HG03571 (cell line): ENCODE data around the gene TAOK1.
"Not testable (repeated sequence)": the region's sequence is repeated elsewhere in the genome, so short reads cannot be mapped to it uniquely, and the experiment has no call there.

Source experiments
- ATAC-seq: cut with Tn5 transposase; IDR thresholded peaks from one replicate; pipeline ENCODE4 v1.9.1; 2021; ENCODE audit not compliant: unreplicated experiment

Gene TAOK1

DNA sequence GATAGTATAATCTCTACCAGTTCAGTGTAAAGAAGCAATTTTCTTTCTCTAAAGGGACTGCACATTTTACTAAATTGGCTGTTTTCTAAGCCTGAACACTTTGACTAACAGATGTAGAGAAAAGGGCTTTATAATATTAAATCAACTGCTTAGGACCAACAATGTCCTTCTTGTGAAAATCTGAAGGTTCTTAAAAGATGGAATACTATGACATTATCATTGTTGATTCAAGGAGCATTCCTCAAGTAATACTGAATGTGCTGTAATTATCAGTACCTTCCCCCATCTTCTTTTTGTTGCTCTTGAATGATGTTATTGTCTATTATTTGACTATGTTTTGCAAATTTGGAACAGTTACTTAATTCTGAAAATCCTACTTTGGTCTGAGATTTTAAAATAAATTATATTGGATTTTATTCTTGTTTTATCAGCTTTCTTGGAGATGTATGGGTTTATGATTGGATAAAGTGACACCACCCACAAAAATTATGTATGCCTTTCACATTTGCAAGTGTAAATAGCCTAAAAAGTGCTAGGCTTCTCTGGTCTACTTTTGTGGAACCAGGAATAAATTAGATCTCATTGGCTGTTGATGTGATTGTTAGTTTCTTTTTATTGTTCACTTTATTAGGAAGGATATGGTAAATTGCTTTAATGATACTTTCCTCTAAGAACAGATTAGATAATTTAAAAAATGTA, 53.0 kb downstream of the TAOK1 start:
- no peak for ATAC-seq

DNA sequence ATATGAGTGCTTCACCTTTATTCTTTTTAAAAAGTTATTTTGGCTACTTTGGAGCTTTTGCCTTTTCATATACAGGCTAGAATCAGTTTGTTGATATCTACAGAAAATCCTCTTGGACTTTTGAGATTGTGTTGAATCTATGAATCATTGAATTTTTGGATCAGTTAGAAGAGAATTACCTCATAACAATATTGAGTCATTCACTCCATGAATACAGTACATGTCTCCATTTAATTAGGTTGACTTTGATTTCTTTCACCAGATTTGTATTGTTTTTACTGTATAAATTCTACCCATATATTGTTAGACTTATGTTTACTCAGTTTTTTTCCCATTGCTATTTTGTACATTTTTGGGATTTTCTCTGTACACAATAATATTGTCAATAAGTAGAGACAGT, 54.4 kb downstream of the TAOK1 start:
- no peak for ATAC-seq

DNA sequence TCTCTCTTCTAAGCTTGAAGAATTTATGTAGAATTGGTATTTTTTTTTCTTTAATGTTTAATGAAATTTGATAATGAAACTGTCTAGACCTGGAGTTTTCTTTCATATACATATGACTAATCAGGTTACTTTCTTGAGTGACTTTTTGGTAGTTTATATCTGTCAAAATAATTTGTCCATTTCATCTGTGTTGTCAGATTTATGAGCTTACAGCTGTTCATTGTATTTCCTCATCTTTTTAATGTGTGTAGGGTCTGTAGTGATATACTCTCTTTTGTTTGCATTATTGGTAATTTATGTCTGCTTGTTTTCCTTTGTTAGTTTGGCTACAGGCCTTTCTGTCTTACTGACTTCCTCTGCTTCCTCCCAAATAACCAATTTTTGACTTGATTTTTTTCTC, 55.7 kb downstream of the TAOK1 start:
- no peak for ATAC-seq

DNA sequence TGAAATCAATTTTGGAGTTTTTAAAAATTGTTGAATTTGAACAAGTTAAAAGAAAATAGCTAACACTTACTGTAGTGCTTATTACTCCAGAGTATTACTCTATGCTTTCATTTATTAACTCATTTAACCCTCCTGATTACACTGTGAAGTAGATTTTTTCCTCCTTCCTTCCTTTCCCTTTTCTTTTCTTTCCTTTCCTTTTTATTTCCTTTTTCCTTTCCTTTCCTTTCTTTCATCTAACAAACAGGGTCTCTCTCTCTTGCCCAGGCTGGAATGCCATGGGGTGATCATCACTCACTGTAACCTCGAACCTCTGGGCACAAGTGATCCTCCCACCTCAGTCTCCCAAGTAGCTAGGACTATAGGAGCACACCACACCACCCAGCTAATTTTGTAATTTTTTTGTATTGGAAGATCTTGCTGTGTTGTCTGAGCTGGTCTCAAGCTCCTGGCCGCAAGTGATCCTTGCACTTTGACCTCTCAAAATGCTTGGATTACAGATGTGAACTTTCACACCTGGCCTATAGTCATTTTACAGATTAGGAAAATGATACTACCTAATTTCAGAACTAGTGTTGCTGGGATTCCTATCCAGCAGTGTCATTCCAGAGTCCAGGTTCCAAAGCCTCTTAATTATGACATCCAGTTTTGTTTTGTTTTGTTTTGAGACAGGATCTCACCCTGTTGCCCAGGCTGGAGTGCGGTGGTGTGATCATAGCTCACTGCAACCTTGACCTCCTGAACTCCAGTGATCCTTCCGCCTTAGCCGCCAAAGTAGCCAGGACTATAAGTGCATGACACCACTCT, 59.9 kb downstream of the TAOK1 start:
- ATAC-seq = no peak

DNA sequence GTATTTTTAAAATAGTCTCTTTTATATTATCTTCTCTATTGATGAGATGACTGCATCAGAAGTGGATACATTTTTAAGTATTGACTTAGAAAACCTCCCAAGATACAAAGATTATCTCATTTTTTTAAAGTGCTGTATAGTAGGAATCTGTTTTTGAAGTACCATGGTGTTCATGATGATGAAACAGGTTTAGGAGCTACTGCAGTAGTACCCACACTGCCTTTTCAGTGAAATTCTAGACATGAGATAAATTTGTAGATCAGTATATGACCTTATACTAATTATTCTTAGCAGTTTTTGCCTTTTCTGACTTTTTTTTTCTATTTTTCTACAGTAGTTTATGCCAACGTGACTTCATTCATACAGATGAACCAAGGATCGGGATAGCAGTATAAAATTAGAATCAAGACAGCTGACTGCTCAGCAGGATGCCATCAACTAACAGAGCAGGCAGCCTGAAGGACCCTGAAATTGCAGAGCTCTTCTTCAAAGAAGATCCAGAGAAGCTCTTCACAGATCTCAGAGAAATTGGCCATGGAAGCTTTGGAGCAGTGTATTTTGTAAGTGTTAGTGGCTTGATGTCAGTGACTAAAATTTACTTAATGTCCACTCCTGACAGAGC, 61.1 kb downstream of the TAOK1 start:
- ATAC-seq = no peak

DNA sequence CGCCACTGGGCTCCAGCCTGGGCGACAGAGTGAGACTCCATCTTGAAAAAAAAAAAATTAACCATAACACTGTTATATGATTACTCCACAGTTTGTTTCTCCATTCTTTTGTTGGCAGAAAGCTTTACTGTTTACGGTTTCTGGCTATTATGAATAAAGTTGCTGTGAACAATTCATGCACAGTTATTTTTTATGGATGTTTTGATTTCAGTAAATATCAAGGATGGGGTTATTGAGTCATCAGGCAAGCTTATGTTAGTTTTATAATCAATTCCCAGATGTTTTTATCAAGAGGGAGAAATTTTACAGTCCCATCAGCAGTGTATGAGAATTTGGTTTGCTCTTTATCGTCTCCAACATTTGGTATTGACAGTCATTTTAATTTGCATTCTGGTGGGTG, 67.9 kb downstream of the TAOK1 start:
- ATAC-seq = no peak

DNA sequence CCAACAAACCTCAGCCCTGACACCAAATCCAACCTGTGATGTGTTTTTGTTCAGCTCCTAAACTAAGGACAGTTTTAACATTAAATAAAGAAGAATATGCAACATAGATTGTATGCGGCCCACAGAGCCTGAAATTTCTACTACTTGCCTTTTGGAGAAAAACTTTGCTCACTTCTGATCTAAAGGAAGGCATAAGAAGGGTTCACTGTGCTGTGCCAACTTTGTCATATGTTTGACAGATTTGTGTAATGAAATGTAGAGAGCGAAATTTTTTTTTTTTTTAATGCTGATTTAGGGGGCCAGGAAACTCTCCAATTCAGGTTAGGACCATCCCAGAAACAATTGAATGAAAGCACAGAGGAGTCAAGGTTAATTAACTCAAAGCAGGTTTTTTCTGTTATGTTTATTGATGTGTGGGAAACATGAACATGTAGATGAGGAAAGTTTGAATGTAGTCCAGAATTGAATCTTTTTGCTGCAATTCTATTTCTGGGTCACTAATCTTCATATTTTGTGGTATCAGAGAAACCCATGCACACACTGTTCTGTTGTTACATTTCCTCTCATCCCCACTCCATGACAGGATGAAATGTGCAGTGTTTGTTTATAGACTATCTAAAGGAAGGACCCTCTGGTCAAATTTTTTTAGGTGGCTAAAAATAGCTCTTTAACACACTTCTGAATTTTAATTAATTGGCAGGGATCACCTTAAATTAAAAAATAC, 71.5 kb downstream of the TAOK1 start:
- ATAC-seq = no peak

DNA sequence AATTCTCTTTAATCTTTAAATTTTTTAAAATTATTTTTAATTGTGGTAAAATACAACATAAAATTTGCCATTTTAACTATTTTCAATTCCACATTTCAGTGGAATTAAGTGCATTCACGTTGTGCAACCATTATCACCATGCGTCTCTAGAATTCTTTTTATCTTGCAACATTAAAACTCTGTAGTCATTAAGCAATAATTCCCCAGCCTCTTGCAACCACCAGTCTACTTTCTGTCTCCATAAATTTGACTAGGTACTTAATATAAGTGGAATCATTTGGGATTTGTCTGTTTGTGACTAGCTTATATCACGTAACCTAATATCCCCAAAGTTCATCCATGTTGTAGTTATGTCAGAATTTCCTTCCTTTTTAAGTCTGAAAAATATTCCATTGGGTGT, 79.1 kb downstream of the TAOK1 start:
- no peak for ATAC-seq

DNA sequence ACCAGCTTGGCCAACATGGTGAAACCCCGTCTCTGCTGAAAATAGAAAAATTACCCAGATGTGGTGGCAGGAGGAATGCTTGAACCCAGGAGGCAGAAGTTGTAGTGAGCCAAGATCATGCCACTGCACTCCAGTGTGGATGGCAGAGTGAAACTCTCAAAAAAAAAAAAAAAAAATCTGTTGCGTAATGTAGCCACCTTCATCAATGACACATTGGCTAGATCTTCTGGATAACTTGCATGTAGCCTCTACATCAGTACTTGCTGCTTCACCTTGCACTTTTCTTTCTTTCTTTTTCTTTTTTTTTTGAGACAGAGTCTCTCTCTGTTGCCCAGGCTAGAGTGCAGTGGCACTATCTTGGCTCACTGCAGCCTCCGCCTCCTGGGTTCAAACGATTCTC, 83.3 kb downstream of the TAOK1 start:
- not testable (repeated sequence) for ATAC-seq

DNA sequence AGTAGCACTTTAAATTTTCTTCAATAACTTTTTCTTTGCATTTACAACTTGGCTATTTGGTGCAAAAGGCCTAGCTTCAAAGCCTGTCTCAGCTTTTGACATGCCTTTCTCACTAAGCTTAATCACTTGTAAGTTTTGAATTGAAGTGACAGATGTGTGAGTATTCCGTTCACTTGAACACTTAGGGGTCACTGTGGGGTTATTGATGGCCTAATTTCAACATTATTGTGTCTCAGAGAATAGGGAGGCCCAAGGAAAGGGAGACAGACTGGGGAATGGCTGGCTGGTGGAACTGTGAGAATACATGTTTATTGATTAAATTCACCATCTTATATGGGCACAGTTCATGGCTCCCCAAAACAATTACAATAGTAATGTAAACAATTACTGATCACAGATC, 84.1 kb downstream of the TAOK1 start:
- ATAC-seq = no peak

DNA sequence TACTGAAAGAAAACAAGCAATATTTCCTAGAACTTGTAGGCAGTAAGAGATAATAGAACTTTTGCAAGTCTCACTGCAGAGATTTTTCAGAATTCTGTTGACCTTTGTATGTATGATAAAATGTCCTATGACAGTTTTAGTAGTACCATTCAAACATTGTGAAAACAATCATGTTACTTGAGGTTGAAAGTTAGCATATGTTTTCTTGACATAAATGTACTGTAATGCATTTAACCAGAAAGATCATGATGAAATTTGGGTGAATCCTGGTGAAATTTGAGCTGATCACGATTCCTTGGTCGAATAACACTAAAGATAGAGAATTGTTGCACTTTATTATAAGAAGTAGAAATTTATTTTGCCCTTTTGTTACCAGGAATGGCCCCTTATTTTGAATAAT, 85.7 kb downstream of the TAOK1 start:
- no peak for ATAC-seq

DNA sequence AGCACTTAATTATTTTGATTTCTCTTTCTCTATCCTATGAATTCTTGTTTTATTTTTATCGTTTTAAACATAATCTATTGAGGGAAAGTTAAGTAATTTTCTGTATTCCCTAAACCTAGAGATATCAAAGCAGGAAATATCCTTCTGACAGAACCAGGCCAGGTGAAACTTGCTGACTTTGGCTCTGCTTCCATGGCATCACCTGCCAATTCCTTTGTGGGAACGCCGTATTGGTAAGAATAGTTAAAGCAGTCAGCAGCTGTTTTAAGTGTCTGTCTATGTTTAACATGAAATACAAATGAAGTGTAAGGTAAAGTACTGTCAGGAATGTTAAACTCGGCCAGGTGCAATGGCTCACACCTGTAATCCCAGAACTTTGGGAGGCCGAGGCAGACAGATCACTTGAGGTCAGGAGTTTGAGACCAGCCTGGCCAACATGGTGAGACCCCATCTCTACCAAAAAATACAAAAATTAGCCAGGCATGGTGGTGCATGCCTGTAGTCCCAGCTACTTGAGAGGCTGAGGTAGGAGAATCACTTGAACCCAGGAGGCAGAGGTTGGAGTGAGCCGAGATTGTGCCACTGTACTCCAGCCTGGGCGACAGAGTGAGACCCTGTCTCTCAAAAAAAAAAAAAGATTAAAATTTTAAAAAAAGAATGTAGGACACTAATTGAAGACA, 90.2 kb downstream of the TAOK1 start:
- ATAC-seq = not testable (repeated sequence)

DNA sequence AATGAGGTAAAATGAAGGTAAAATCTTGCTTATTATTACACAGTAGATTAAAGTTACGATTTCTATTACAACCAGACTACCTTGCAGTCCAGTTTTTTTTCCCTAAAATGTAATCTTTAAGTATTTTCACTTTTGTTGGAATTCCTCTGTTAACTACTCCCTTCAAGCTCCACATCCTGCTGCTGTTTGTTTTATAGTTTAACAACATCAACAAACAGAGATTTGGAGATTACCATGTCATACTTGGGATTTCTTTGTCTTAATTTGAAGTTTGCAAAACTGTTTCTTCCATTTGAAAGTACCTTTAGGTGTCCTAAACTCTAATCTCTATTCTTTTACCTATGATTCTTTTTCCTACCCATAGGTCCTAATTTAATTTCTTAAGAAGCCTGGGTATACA, 93.3 kb downstream of the TAOK1 start:
- no peak for ATAC-seq

DNA sequence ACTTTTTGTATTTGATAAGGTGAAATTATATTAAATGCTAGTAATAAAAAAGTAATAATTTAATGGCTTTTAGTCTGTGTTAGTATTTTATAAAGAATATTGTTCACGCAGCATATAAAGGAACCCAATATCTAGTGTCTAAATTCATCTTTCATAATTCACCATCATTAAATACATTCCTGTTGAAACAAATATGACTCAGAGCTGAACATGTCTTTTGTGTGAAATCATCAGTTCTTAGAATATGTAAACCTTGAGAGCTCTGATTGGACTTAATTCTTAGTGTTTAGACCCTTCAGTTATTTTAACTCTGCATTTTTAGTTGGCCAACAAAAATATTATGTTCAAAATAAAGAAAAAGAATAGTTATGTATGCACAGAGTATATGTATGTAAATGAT, 104.8 kb downstream of the TAOK1 start:
- ATAC-seq = no peak

DNA sequence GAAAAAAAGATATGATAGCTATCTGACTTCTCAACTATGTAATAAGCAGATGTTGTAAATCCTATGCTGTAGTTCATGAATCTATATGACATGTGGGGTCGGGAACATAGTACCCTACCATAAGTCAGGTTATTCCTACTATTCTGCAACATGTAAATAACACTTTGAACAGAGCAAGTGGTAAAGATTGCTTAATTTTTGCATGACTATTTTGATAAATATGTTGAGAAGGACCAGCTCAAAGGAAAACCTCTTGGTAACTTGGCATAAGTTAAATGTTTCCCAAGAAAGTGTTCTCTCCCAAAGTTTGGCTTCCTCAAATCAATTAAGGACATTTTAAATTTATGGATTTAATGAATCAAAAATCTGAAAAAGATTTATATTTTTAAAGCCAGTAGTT, 114.5 kb downstream of the TAOK1 start:
- no peak for ATAC-seq

DNA sequence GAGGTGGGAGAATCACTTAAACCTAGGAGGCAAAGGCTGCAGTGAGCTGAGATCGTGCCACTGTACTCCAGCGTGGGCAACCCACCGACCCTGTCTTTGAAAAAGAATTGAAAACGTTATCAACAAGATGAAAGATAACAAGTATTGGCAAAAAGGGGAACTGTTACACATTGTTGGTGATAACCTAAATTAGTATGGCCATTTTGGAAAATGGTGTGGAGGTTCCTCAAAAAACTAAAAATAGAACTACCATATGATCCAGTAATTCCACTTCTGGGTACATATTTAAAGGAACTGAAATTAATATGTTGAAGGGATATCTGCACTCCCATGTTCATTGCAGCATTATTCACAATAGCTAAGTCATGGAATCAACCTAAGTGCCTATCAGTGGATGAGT, 115.7 kb downstream of the TAOK1 start:
- no peak for ATAC-seq

DNA sequence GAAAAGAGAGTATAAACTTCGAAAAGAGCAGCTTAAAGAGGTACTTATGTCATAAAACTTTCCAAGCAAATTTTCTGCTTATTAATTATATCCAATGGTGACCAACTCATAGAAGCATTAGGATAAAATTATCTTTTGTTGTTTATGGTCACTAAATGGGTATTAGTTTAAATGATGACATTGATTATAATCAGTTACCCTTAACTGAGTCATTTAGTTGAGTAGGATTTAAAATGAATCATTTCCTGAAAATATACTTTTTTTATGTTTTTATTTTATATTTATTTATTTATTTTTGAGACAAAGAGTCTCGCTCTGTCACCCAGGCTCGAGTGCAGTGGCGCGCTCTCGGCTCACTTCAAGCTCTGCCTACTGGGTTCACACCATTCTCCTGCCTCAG, 120.8 kb downstream of the TAOK1 start:
- no peak for ATAC-seq

DNA sequence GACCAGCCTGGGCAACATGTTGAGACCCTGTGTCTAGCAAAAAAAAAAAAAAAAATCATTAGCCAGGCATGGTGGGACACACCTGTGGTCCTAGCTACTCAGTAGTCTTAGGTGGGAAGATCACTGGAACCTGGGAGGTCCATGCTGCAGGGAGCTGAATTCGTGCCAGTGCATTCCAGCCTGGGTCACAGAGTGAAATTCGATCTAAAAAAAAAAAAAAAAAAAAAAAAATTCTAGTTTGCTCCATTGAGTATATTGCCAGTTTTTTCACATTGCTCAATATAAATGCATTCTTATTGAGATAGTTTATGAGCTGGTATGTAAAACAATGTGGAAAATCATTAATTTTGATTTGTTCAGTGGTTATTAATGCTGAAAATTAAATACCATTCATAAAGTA, 124.6 kb downstream of the TAOK1 start:
- no peak for ATAC-seq

DNA sequence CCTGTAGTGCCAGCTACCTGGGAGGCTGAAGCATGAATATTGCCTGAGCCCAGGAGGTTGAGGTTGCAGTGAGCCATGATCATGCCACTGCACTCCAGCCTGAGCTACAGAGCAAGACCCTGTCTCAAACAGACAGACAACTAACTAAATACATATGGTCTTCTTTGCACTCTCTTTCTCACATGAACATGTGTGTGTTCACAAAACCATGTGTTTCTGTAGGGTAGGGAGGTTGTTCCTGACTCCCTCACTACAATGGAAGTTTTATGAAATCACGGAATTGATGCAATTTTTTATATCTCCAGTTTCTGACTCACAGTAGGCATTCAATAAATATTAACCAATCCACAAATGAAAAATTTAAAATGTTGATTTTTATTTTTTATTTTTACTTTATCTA, 128.2 kb downstream of the TAOK1 start:
- ATAC-seq = no peak

DNA sequence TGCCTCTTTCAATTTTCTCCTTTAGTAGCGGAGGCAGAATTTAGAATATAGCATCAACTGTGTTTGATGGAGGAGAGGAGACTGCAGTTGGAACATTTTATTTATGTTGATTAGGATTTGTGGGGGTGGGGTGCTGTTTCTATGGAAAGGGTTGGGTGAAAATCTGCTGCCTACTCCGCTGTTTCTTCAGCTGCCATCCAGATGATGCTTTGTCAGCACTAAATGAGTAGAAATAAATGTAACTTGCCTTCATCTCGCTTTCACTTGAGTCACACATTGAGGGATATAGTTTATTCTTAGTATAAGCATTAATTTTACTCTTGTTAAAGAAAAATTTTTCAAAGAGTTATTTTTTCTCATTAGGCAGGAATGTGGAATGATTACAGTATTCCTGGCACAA, 134.5 kb downstream of the TAOK1 start:
- no peak for ATAC-seq

DNA sequence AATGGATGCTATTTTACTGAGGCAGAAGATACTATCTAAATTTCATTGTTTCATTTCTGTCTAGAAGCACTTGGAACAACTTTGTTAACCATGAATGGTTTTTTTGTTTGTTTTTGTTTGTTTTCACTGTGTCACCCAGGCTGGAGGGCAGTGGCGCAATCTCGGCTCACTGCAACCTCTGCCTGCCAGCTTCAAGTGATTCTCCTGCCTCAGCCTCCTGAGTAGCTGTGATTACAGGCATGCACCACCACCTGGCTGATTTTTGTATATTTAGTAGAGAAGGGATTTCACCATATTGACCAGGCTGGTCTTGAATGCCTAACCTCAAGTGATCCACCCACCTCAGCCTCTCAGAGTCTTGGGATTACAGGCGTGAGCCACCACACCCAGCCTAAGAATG, 136.2 kb downstream of the TAOK1 start:
- no peak for ATAC-seq
